Neural progenitor cell (in vitro differentiated cells): ENCODE measurements around the gene ETV7.

ENCODE experiments used
- EZH2 ChIP-seq: fragments of 200-600 bp; sonication (generic); IDR thresholded peaks from 2 replicates; pipeline ENCODE4 v1.6.1; 2017; ENCODE audit warnings: antibody characterized with exemption, mild to moderate bottlenecking, moderate library complexity
- EZH2phosphoT487 ChIP-seq: fragments of 200-600 bp; sonication (generic); IDR thresholded peaks from 2 replicates; pipeline ENCODE4 v1.6.1; 2017; ENCODE audit warnings: antibody characterized with exemption
- TF ChIP-seq, protein P1 (sequence below): fragments of 200-600 bp; sonication (generic); IDR thresholded peaks from 2 replicates; pipeline ENCODE4 v1.5.1; 2017; ENCODE audit warnings: antibody characterized with exemption, mild to moderate bottlenecking

GRCh38 chr6:36329798-36330291 lies 57.6 kb downstream of the ETV7 start:
- TF ChIP-seq, protein P1, sequence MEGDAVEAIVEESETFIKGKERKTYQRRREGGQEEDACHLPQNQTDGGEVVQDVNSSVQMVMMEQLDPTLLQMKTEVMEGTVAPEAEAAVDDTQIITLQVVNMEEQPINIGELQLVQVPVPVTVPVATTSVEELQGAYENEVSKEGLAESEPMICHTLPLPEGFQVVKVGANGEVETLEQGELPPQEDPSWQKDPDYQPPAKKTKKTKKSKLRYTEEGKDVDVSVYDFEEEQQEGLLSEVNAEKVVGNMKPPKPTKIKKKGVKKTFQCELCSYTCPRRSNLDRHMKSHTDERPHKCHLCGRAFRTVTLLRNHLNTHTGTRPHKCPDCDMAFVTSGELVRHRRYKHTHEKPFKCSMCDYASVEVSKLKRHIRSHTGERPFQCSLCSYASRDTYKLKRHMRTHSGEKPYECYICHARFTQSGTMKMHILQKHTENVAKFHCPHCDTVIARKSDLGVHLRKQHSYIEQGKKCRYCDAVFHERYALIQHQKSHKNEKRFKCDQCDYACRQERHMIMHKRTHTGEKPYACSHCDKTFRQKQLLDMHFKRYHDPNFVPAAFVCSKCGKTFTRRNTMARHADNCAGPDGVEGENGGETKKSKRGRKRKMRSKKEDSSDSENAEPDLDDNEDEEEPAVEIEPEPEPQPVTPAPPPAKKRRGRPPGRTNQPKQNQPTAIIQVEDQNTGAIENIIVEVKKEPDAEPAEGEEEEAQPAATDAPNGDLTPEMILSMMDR = no peak
- TF ChIP-seq EZH2 (no peak), EZH2phosphoT487 (no peak)
